ENCODE measurements around the gene ENOSF1. TPM values are rescaled to one million over a fixed set of nuclear protein-coding genes. Genes with fewer than 3 reads are reported as not detected.

ENOSF1 gene
- polyA plus RNA-seq, 1 of the 3 experiments (the other 2 are of a cell fraction), result 23.3 TPM

GRCh38 chr18:692824-693223, 19.6 kb downstream of the ENOSF1 start (continued):
- TF ChIP-seq CTCF (IDR thresholded peaks at IDR 0.05) (no peak), FOXJ3 (CRISPR knock-in tag; IDR thresholded peaks at IDR 0.05) (no peak), SMC3 (IDR thresholded peaks at IDR 0.05; ENCODE audit: low read depth, low read length) (no peak), IRF3 (IDR thresholded peaks at IDR 0.05; ENCODE audit: low read depth, low read length) (no peak), TAF1 (IDR thresholded peaks at IDR 0.05; ENCODE audit: borderline replicate concordance, low read depth, low read length) (no peak), CHD2 (IDR thresholded peaks at IDR 0.05; ENCODE audit: low read length, partially characterized antibody) (no peak)

GRCh38 chr18:688323-688722, 24.1 kb downstream of the ENOSF1 start:
- Histone ChIP-seq H3K27me3 (ENCODE audit: insufficient read depth) (no peaks in the 10 kb centered on the region), H3K36me3 (replicated peaks in 1 of 2; ENCODE audit: control insufficient read depth in 1 of 2, insufficient read depth in 2 of 2, low read length in 1 of 2) (peaks cover 3 to 8% of the 10 kb centered on the region in 2 experiments), H3K4me2 (no peak overlapping the region), H3K27ac (ENCODE audit: low read depth in 2 of 2, low read length in 1 of 2) (no peak overlapping the region), H3F3A (replicated peaks; ENCODE audit: insufficient read depth) (no peaks in the 10 kb centered on the region), H3K9me3 (no peaks in the 10 kb centered on the region), H4K20me1 (ENCODE audit: insufficient read depth) (no peaks in the 10 kb centered on the region), H3K79me2 (ENCODE audit: insufficient read depth) (no peaks in the 10 kb centered on the region), H2AFZ (ENCODE audit: low read depth) (no peak overlapping the region), H3K4me1 (ENCODE audit: control insufficient read depth in 1 of 2, insufficient read depth in 2 of 2, low read depth in 1 of 2, low read length in 1 of 2) (no peaks in the 10 kb centered on the region; a peak in 1 of 4 replicates), H3K4me3 (ENCODE audit: low read depth in 2 of 2, low read length in 1 of 2) (no peak overlapping the region), H3K9ac (no peak overlapping the region), H3K9me2 (no peaks in the 10 kb centered on the region)
- POLR2A ChIA-PET, result no interaction called here
- CTCF ChIA-PET, result interaction anchor here (1.2 kb wide), 1 partner anchor 64 kb away, joined by 3 read pairs; no protein-coding TSS in a partner anchor
- WGBS (ENCODE audit: low lambda C conversion rate), result 70% methylated on average over 2 of the region's 5 CpGs
- TF ChIP-seq NRF1 (IDR thresholded peaks at IDR 0.05; ENCODE audit: low read depth, low read length) (no peak), NFIC (IDR thresholded peaks at IDR 0.05; ENCODE audit: borderline replicate concordance) (0 out of 2 replicates have a peak, but pooled peaks have one; percentile 11)
- DNase-seq, result no peak

- WGBS (ENCODE audit: low lambda C conversion rate), result 88% methylated on average over 9 of the region's 11 CpGs
- no peak overlapping the region for H3K4me2 ChIP-seq
- H3K27ac ChIP-seq (ENCODE audit: low read depth in 2 of 2, low read length in 1 of 2), result no peak overlapping the region
- ChIA-PET POLR2A (no interaction called here), CTCF (interaction anchor here (1.5 kb wide), 1 partner anchor 62 kb away, joined by 4 read pairs; no protein-coding TSS in a partner anchor)
- no peaks in the 10 kb centered on the region for H3K79me2 ChIP-seq (ENCODE audit: insufficient read depth)
- no peaks in the 10 kb centered on the region for H3K9me3 ChIP-seq
- no peak overlapping the region for H2AFZ ChIP-seq (ENCODE audit: low read depth)
- H3K36me3 ChIP-seq (replicated peaks in 1 of 2; ENCODE audit: control insufficient read depth in 1 of 2, insufficient read depth in 2 of 2, low read length in 1 of 2), result peaks cover 0 to 12% of the 10 kb centered on the region in 2 experiments
- no peak overlapping the region for H3K9ac ChIP-seq
- no peaks in the 10 kb centered on the region for H4K20me1 ChIP-seq (ENCODE audit: insufficient read depth)
- H3F3A ChIP-seq (replicated peaks; ENCODE audit: insufficient read depth), result no peaks in the 10 kb centered on the region
- no peaks in the 10 kb centered on the region for H3K27me3 ChIP-seq (ENCODE audit: insufficient read depth)
- H3K4me1 ChIP-seq (ENCODE audit: control insufficient read depth in 1 of 2, insufficient read depth in 2 of 2, low read depth in 1 of 2, low read length in 1 of 2), result no peaks in the 10 kb centered on the region; a peak in 1 of 4 replicates
- H3K4me3 ChIP-seq (ENCODE audit: low read depth in 2 of 2, low read length in 1 of 2), result no peak overlapping the region
- no peak for DNase-seq
- TF ChIP-seq CHD2 (IDR thresholded peaks at IDR 0.05; ENCODE audit: low read length, partially characterized antibody) (no peak), ELF1 (IDR thresholded peaks at IDR 0.05) (no peak), TEAD4 (IDR thresholded peaks at IDR 0.05; ENCODE audit: borderline replicate concordance, insufficient read depth) (no peak), EZH2phosphoT487 (IDR thresholded peaks at IDR 0.05; ENCODE audit: borderline replicate concordance, low read depth) (no peak), MEF2A (IDR thresholded peaks at IDR 0.05; ENCODE audit: borderline replicate concordance, low read depth) (no peak), YY1 (IDR thresholded peaks at IDR 0.05; ENCODE audit: low read depth) (no peak), POLR2AphosphoS5 (IDR thresholded peaks at IDR 0.05; ENCODE audit: low read depth, low read length) (no peak), MXI1 (IDR thresholded peaks at IDR 0.05; ENCODE audit: low read depth, low read length) (no peak), FOSL2 (IDR thresholded peaks at IDR 0.05; ENCODE audit: borderline replicate concordance, low read depth) (no peak), NRF1 (IDR thresholded peaks at IDR 0.05; ENCODE audit: low read depth, low read length) (no peak)
- no peaks in the 10 kb centered on the region for H3K9me2 ChIP-seq
These were observed 25.9 kb downstream of the ENOSF1 start for GRCh38 chr18:686339-687111.

All from SK-N-SH (cell line).